Kidney tubule cell (primary cell): ENCODE data around the gene DMRT2.
A peak's percentile ranks its signal among the peaks of the same experiment; 100 is the strongest.

Experiments used
- DNase-seq: peaks from one replicate; pipeline ENCODE4 v3.0.0-alpha.2; 2018; ENCODE audit warnings: low spot score

Gene DMRT2

GRCh38 chr9:1094749-1095148 is 44.6 kb downstream of the DMRT2 start:
- DNase-seq: no peak

- no peak for DNase-seq
Measured at GRCh38 chr9:1096155-1096964, 46.2 kb downstream of the DMRT2 start.

GRCh38 chr9:1098551-1098950 is 48.4 kb downstream of the DMRT2 start:
- DNase-seq: no peak

GRCh38 chr9:1100201-1100600 is 50.0 kb downstream of the DMRT2 start:
- no peak for DNase-seq

GRCh38 chr9:1100945-1101344 is 50.8 kb downstream of the DMRT2 start:
- peak; percentile 49 for DNase-seq

- DNase-seq: no peak
Measured at GRCh38 chr9:1101846-1102641, 51.9 kb downstream of the DMRT2 start.

GRCh38 chr9:1102642-1102970 is 52.4 kb downstream of the DMRT2 start:
- no peak for DNase-seq
